Osteoblast (primary cell): ENCODE data around the gene PNN. TPM values are rescaled to one million over a fixed set of nuclear protein-coding genes. Genes with fewer than 3 reads are reported as not detected.
"Not testable (repeated sequence)": the region's sequence is repeated elsewhere in the genome, so short reads cannot be mapped to it uniquely, and the experiment has no call there.

Experiments used
- DNase-seq: peaks from one replicate; pipeline ENCODE4 v3.0.0; 2011; ENCODE audit warnings: low spot score, mixed read lengths; ENCODE audit not compliant: insufficient read length; ENCODE audit errors: missing footprints
- H2AFZ ChIP-seq: 2 replicates; pipeline ENCODE4 v1.6.0; 2011; ENCODE audit warnings: mild to moderate bottlenecking, low read length
- H3K27ac ChIP-seq: 2 replicates; pipeline ENCODE4 v1.5.1; 2011; ENCODE audit warnings: mild to moderate bottlenecking, low read depth, low read length, moderate library complexity
- H3K27me3 ChIP-seq: 2 replicates; pipeline ENCODE4 v1.6.0; 2012; ENCODE audit warnings: mild to moderate bottlenecking, control low read depth, inconsistent platforms, low read length, moderate library complexity; ENCODE audit not compliant: insufficient read depth
- H3K36me3 ChIP-seq: 2 replicates; pipeline ENCODE4 v1.5.1; 2011; ENCODE audit warnings: mild to moderate bottlenecking, low read length, control low read depth, moderate library complexity; ENCODE audit not compliant: insufficient read depth
- H3K4me1 ChIP-seq: 2 replicates; pipeline ENCODE4 v1.5.1; 2011; ENCODE audit warnings: mild to moderate bottlenecking, low read length, control low read depth, moderate library complexity; ENCODE audit not compliant: insufficient read depth
- H3K4me2 ChIP-seq: 2 replicates; pipeline ENCODE4 v1.6.0; 2011; ENCODE audit warnings: mild to moderate bottlenecking, low read length; ENCODE audit not compliant: insufficient read depth
- H3K4me3 ChIP-seq: fragments of 200-600 bp; sonication (generic); 3 replicates; pipeline ENCODE4 v1.5.1; 2012; ENCODE audit warnings: mild to moderate bottlenecking, low read length, inconsistent platforms; ENCODE audit not compliant: insufficient read depth
- H3K79me2 ChIP-seq: 2 replicates; pipeline ENCODE4 v1.6.0; 2012; ENCODE audit warnings: mild to moderate bottlenecking, low read length, control low read depth, inconsistent platforms; ENCODE audit not compliant: insufficient read depth
- H3K9me3 ChIP-seq: 2 replicates; pipeline ENCODE4 v1.5.1; 2011; ENCODE audit warnings: low read depth, low read length, control low read depth
- H4K20me1 ChIP-seq: 2 replicates; pipeline ENCODE4 v1.6.0; 2012; ENCODE audit warnings: mild to moderate bottlenecking, low read length, control low read depth; ENCODE audit not compliant: insufficient read depth
- total RNA-seq: library from RNA; depleted of rRNA; stranded (reverse); fragments of >200 nt; gene quantifications from 2 replicates; pipeline ENCODE4 v1.2.3, GENCODE V29; 2012
- TF ChIP-seq, protein P1 (sequence below): IDR thresholded peaks from 2 replicates; pipeline ENCODE4 v1.5.1; 2011; ENCODE audit warnings: mild to moderate bottlenecking, low read depth, low read length, moderate library complexity; ENCODE audit errors: extremely low read depth

The PNN gene
- total RNA-seq, 1 donor: 13.4 TPM

DNA sequence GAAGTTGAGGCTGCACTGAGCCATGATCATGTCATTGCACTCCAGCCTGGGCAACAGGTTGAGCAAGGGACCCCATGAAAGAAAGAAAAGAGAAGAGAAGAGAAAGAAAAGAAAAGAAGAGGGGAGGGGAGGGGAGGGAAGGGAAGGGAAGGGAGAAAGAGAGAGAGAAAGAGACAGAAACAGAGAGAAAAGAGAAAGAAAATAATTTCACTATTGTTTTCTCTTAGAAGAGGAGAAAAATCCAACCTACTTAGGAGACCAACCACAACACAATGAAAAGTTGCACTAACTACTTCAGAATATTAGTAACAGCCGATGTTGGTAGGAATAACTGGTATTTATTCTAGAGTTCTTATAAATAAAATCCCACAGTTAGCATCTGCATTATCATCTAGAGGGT is 14.6 kb upstream of the PNN start:
- no peak for DNase-seq
- Histone ChIP-seq H3K4me2 (no peak overlapping the region), H3K4me3 (no peak overlapping the region), H3K79me2 (peaks cover 56% of the 10 kb centered on the region), H3K9me3 (no peaks in the 10 kb centered on the region), H3K4me1 (no peaks in the 10 kb centered on the region), H4K20me1 (no peaks in the 10 kb centered on the region), H3K36me3 (peaks cover 32% of the 10 kb centered on the region), H3K27me3 (no peaks in the 10 kb centered on the region), H2AFZ (no peak overlapping the region), H3K27ac (no peak overlapping the region)
- TF ChIP-seq, protein P1, sequence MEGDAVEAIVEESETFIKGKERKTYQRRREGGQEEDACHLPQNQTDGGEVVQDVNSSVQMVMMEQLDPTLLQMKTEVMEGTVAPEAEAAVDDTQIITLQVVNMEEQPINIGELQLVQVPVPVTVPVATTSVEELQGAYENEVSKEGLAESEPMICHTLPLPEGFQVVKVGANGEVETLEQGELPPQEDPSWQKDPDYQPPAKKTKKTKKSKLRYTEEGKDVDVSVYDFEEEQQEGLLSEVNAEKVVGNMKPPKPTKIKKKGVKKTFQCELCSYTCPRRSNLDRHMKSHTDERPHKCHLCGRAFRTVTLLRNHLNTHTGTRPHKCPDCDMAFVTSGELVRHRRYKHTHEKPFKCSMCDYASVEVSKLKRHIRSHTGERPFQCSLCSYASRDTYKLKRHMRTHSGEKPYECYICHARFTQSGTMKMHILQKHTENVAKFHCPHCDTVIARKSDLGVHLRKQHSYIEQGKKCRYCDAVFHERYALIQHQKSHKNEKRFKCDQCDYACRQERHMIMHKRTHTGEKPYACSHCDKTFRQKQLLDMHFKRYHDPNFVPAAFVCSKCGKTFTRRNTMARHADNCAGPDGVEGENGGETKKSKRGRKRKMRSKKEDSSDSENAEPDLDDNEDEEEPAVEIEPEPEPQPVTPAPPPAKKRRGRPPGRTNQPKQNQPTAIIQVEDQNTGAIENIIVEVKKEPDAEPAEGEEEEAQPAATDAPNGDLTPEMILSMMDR: no peak

- H3K4me1 ChIP-seq: peaks cover 17% of the 10 kb centered on the region
- DNase-seq, H3K36me3 ChIP-seq, H4K20me1 ChIP-seq, H3K27ac ChIP-seq, H3K9me3 ChIP-seq, H3K27me3 ChIP-seq, H2AFZ ChIP-seq, H3K4me3 ChIP-seq: not testable (repeated sequence)
- peak overlapping the region; percentile 96 for H3K4me2 ChIP-seq
- peaks cover 67% of the 10 kb centered on the region for H3K79me2 ChIP-seq
These were observed 7.2 kb upstream of the PNN start for GRCh38 chr14:39167797-39168320.

GRCh38 chr14:39168591-39168990 is 6.5 kb upstream of the PNN start:
- Histone ChIP-seq H3K27me3 (no peaks in the 10 kb centered on the region), H3K27ac (no peak overlapping the region), H3K9me3 (no peaks in the 10 kb centered on the region), H3K4me3 (peak overlapping the region; percentile 91), H3K4me1 (peaks cover 17% of the 10 kb centered on the region), H2AFZ (no peak overlapping the region), H3K79me2 (peaks cover 61% of the 10 kb centered on the region), H3K36me3 (peaks cover 6% of the 10 kb centered on the region), H4K20me1 (no peaks in the 10 kb centered on the region), H3K4me2 (peak overlapping the region; percentile 96)
- DNase-seq: peak; percentile 51
- TF ChIP-seq, protein P1: no peak

DNA sequence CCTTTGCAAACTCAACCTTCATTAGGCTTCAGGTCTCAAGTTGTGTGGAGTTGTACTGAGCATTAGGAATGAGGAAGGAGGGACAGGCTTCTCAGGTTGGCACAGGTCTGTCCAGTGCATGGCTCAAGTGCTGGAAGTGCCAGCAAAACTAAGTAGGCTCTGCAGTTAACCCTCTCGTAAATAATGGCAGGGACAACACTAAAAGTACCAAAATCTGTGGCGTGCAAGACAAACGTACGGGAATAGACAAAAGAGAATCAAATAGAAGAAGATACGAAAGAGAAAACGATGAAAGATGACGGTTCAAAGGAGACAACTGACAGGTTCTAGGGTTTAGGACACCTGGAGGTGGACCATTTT is 5.5 kb upstream of the PNN start:
- TF ChIP-seq, protein P1: no peak

More for the DNA sequence above, 5.5 kb upstream of the PNN start:
- Histone ChIP-seq H3K4me2 (peak overlapping the region; percentile 96), H3K79me2 (peaks cover 52% of the 10 kb centered on the region), H3K27me3 (no peaks in the 10 kb centered on the region), H3K9me3 (no peaks in the 10 kb centered on the region), H4K20me1 (no peaks in the 10 kb centered on the region), H3K36me3 (no peaks in the 10 kb centered on the region), H3K4me1 (peaks cover 19% of the 10 kb centered on the region), H3K4me3 (peak overlapping the region; percentile 91), H3K27ac (peak overlapping the region; percentile 96), H2AFZ (peak overlapping the region; percentile 99)
- peak; percentile 81 for DNase-seq
